GM19351 (cell line): ENCODE results near the gene AKAP6.

Experiments
- ATAC-seq: cut with Tn5 transposase; IDR thresholded peaks from one replicate; pipeline ENCODE4 v1.9.1; 2021; ENCODE audit warnings: mild to moderate bottlenecking, moderate library complexity; ENCODE audit not compliant: unreplicated experiment

Gene AKAP6

DNA sequence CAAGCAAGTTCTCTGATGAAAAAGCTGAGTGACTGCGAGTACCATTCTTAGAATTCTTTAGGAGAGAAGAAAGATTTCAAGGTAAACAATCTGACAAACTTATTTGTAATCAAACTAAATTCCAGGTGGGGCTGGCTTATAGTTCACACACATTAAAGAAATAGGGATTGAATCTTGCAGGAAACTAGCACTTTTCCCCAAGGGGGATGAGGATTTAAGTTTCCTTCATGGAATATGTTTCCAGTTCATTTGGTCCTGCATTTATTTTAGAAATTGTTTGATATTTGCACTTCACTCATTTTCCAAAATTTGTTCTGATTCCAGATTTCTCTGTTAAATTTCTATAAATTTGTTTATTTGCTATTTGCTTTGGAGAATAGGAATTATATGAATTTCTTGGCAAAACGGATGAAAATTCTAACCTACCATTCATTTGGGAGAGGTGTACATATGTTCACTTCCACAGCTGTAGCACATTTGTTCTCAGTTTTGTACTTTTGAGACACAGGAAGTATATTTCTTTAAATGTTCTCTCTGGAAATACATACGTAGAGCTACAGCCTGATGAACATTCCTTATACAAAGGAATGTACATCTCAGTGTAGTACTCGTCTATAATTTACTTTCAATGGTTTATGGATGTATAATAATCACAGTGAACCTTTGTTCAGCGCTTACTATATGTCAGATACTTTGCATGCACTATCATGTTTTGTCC lies 145.5 kb downstream of the AKAP6 start:
- ATAC-seq: no peak

DNA sequence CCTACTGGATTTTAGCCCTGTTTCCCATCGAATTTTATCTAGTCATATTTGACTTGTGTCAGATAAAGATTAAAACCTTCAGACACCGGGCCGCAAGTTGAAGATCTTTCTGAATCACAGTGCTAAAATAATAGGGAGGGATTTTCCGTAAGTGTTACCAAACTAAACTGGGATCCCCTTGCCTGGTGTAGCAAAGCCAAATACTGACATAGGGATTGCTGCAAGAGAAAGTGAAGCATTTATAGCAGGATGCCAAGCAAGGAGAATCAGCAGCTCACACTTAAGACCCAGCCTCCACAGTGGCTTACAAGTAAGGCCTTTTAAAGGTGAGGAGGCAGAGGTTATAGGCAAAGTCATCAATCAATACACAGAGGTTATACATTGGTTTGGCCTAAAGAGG lies 147.4 kb downstream of the AKAP6 start:
- no peak for ATAC-seq

DNA sequence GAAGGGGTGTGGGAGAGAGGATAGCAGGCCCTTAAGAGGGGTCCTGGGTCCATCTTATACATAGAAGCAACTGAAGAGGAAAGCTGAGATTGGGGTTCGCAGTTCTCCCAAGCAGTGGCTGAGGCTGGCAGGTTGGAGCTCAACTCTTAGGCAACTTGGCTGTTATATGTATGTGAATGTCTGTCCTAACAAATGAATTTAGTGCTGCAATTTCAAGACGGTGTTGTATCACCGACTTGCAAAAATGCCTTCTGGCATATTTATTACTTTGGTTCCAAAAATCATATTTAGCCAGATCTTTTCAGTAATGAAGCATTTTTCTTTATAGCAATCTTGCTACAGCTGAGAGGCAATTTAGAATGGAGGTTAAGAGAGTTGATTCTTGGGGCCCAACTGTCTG lies 148.3 kb downstream of the AKAP6 start:
- no peak for ATAC-seq

DNA sequence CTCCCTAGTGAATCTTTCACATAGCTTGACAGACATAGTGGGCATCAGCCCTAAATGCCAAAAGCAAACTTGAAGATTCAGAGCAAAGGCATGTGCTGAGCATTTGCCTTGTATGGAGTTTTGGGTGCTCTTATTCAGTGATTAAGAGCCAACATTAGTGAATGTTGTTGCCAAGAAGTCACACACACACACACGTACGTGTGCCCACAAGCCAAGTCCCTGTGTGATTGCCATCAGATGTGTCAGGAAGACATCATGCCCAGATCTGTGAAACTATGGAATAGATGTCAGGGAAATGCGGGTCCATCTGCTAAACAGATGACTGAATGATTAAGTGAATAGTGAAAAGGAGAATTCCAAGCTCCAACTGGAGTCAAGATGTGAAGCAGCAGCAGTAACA lies 149.0 kb downstream of the AKAP6 start:
- ATAC-seq: no peak

DNA sequence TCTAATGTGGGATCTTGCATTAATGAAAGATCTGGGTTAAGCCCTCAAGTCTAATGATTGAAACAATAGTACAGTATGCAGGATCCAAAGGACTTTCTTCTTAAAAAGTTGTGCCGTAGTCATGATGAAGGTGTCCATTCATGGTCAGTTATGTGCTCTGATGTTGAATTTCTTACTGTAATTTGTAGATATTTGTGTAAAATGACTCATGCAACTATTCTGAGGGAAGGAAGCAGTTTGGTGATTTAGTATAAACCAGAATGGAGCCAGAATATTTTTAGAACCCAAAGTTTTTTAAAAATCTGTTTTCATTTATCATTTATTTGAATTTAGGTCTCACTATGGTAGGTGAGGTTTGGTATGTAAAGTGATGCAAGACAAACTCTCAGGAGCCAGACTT lies 151.2 kb downstream of the AKAP6 start:
- no peak for ATAC-seq

DNA sequence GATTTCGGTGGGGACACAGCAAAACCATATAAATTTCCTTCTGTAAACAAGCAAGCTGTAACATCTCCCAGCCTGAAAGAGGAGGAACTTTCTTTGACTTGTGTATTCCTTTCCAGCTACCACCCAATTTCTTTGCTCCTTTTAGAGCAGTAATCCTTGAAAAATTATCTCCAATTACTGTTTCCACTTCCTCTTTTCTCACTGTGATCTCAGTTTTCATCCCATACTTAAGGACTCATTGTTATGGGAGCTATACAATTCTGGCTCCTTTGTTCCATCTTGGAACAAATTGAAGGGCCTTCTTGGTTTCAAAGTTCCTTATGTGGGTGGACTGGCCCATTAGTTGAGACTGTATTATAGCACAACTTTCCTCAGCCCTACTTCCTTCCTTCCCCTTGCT lies 152.6 kb downstream of the AKAP6 start:
- no peak for ATAC-seq

DNA sequence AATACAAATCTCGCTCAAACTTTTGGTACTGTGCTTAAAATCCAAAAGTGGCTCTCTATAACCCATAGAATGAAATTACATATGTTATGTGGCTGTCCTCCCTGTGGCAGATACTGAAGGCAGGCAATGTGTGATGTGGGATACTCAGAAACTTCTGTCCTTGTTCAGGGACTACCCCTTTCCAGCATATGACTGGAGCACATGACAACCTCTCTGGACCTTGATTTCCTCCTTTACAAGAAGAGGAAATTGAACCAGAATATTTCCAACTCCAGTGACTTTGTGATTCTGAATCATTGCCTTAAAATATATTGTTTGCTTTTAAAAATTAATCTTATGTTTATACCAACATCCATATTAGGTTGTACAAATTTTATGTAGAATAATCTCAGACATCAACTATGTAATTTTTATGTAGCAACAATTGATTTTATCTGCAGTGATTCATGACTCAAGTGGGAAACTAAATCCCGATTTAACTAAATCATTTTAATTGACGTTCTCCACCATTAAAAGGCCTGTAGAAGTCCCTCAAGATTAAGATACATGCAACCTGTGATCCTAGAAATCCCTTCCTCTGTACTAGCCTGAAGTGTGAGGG lies 162.4 kb downstream of the AKAP6 start:
- ATAC-seq: no peak

DNA sequence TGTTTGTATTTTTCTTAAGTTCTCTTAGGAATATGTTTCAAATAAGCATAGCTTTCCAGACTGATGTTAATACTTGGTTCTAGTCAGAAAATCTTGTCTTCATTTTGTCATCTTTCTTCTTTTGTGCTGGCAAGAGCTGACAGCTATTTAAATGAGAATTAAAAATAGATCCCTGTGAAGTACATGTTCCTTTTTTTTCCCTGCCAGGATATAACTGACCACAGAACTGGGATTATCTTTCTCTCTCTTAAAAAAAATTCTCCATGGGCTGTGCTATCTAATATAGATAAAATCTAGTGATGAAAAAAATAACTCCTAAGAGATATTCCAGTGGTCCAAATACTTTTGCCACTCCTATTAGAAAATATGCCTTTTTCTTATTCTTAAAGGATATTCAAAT lies 163.4 kb downstream of the AKAP6 start:
- no peak for ATAC-seq

DNA sequence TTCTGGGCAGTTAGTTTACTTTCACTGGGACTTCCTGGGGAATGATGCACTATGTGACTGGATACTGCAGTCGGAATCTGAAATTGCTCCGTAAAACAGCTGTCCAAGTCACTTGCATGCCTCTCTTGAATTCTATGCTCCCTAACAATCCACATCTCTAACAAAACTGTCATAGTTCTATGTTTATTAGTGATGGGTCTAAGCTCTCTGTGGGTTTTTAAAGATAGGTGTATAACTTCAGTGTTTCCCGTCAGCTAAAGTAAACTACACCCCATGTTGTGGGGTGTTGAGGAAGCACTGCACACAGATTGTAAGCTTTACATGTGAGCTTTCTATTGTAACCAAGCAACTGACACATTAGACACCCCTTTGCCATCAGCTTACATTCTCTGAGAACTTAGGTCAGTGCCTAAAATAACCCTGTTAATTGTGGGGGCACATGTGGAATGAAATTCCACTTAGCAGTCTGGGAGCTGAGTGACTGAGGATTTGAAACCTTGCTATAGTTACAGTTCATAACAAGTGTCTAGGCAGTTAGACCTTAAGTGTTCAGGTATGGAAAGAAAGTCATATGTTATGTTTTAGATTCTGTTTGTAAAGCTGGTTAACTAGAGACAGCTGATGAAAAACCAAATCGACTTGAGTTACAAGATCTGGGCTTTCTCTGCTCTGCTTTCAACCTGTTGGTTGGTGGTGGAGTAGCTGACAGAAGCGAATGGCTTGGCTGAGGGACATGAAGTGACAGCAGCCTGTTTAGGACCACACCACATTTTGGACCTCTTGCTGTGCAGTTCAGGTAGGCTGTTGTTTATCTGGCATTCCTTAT lies 165.7 kb downstream of the AKAP6 start:
- ATAC-seq: no peak

DNA sequence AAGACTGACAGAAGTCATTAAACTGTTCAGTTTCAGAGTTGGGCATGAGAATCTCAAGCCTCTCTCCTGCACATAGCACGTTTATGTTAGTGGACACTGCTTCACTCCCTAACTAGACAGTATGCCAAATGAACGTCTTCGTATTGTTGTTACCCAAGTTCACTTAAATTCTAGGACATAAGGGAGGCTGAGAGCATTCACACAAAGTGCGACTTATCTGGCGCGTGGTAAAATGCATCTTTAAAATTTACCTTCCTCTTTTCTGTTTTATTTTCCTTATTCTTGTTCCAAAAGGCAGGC lies 166.3 kb downstream of the AKAP6 start:
- ATAC-seq: no peak

DNA sequence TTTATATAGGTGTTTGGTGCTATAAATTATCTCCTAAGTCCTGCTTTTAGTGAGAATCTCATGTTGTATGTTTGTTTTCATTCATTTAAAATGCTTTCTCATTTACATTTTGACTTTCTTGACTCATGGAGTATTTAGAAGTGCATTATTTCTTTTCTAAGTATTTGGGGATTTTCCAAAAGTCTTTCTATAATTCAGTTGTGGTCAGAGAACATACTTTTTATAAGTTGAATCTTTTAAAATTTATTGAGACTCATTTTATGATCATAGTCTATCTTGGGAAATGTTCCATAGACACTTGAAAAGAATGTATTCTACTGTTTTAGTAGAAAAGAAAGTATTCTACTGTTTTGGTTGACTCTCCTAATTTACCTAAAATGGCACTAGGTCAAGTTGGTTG lies 168.2 kb downstream of the AKAP6 start:
- ATAC-seq: no peak

DNA sequence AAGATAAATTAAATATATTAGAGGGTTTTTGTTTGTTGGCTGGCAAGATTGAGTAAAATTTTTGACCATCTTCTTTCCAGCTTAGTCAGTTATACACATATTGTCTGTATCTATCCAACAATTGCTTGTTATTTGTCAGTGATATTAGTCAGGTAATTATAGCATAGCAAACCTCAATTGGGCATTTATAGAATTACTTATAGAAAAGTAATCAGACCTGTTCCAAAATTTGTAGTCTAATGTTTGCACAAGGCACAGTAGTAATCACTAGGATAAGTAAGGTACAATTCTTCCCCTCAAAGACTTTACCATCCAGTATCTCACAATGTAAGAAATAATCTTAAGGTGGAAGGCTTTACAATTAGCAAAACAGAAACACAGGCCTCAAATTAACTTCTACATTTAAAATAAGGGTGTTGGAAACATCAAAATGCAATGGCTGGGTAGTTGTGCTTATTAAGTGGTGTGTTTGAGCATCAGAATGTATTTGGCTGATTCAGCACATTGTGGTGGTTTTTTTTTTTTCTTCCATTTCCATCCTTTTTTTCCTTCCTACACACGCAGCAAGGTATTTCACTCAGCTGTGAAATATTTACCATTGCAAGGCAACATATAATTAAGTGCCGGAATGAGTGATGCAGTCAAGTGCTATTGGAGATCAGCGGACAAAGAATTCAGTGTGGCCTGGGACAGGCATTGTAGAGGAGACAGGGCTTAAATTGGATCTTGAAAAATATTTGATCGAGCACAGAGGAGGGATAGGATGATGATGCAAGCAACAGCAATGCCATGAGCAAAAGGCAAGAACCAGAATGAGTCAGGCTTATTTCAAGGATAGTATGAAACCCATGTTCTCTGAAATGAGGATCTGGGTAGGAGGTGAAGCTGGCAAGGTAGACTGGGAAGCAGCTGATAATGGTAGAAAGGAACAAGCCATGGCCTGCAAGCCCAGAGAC lies 178.2 kb downstream of the AKAP6 start:
- no peak for ATAC-seq

DNA sequence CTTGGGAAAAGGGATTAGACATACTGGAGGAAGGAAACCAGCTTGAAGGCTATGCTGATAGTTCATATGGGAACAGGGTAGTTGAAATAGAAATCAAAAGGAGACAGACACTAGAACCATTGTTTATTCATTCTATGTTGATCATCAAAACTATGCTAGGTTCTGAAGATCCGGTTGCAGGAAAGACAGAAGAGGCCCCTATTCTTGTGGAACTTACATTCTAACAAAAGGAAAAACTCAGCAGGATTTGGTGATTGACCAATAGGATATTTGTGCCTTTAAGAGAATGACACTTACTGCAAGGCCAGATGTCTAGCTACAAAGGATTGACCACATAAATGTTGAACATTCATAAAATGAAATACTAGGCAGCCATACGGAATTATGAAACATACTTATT lies 179.2 kb downstream of the AKAP6 start:
- no peak for ATAC-seq

DNA sequence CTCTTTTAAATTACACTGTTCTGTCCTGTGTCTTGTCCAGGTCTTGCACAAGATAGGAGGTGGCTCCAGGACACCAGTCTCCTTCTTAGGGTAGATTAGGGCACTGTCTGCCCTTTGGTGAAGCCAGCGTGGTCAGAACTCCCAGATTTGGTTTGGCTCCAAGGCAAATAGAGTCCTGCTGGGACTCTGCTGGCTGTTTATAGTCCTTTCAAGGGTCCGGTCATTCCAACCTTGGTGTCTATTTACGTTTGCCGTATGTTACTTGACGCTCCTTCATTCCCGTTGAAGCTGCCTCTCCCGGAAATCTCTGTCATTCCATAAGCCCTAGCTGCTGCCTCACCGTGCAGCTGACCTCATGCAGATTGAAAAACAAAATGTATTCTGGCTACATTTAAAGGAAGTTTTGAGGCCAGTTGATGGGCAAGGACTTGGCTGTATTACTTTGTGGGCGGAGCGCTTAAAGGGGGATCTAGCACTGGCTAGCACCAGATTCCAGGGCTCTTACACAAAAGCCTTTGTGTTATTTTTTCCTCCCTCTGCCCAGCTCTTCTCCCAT lies 180.6 kb downstream of the AKAP6 start:
- no peak for ATAC-seq

DNA sequence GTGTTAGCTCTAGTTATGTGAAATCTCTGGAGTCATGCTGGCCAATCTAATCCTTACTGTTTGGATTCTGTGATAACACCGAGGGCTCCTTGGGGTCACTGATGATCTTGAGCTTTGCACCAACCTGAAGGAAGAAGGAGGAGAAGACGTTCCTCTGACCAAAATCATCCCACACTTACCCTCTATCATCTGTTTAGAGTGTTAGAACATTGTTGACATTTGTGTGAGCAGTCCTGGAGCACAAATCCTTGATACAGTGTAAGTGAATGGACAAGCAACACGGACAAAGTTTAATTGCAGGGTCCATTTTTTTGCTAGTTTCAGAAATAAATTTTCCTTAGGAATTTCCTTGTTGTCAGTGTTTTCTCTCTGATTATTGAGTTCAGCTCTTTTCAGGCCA lies 181.7 kb downstream of the AKAP6 start:
- ATAC-seq: no peak

DNA sequence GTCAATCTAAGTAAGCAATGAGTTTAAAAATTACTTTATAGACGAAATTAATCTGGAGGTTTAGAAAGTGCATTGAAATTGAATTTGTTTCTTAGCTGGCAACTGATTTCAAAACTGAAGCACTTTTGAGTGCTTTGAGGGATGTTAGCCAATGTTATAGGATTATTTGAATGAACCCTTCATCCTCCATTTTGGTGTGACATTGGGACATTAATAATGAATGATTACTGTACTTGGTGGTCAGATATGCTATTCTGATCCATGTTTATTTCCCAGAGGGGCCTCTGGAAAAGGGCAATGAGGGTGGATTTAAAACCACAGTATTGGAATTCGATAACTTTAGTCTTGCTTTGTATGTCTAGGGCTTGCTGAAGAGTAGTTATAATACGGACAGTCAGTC lies 183.2 kb downstream of the AKAP6 start:
- no peak for ATAC-seq

DNA sequence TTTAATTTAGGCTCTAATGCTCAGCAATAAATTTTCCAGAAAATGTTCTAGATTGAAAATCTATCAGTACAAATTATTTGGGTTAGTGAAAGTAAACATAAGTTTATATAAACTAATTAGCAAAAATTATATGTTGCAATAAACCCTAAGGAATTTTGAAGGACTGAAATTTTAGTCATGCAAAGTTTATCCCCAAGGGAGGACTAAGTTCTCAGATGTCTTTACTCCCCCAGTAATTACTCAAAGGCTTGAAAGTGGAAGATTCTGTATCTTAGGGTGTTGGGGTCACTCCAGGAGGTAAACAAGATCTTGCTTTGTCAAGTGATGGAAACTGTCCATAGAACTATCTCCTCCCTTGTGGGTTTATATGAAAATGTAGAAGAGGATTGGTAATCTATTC lies 183.7 kb downstream of the AKAP6 start:
- no peak for ATAC-seq

DNA sequence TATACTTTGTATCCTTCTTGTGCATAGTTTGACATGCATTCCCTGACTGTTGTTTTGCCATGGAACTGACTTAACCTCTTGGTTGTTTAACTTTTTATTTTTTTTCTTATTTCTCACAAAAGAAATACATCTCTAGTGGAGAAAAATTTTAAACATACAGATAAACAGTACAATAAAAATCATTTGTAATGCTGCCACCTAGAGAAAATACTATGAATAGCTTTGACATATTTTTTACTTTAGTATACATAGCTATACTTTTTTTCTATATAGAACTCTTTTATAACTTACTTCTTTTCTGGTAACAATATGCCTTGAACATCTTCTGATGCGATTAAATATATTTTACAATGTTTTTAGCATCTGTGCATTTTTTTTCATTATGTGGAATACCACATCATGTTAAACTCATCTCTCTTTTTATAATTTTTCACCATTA lies 184.5 kb downstream of the AKAP6 start:
- ATAC-seq: no peak

DNA sequence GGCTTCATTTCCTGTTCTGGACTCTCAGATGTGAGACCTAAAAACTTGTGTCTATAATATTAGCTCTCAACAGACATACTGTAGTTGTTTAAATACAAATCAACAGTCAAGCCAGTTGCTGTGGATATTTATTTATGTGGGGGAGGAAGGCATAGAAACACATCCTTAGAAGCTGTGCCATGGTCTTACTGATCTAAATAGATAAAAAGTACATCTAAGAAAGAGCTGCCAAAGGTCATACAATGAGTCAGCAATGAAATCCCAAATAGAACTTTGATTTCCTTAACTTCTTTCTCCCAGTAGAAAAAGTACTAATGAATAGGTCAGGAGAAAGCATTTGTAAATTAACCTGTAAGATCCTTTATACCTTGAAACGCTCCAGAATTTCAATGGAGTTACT lies 185.1 kb downstream of the AKAP6 start:
- no peak for ATAC-seq

DNA sequence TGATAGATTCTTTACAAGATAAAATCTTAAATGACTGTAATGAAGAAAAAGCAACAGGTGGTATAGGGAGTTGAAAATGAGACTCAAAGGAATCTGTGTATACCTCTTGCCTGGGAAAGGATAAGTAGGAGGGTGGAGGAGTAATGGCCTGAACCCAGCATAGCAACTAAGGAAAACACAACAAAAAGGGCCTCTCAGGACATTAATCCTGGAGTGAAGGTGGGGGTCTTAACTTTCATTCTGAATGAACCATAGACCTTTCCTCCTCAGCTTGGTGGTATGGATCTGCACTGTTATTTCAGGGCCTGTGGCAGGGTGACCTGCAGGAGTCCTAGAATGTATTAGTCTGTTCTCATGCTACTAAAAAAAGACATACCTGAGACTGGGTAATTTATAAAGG lies 185.6 kb downstream of the AKAP6 start:
- ATAC-seq: no peak
